ENCODE results near the gene KLHL40.

Gene KLHL40

GRCh38 chr3:42739401-42740158, 54.2 kb downstream of the KLHL40 start:
- Histone ChIP-seq H3K36me3 (replicated peaks) (no peaks in the 10 kb centered on the region), H3K4me3 (no peak overlapping the region), H3K9me3 (no peaks in the 10 kb centered on the region; the same call in 1 of the 2 replicates), H3K27me3 (ENCODE audit: low read depth) (no peaks in the 10 kb centered on the region), H3K4me1 (no peaks in the 10 kb centered on the region)
- DNase-seq (ENCODE audit: low spot score in 2 of 2): no peak
- in situ Hi-C loops (cut with MboI; ENCODE audit: low sequenced_read_pairs): no loop called here

- no peak overlapping the region for H3K4me3 ChIP-seq
- H3K9me3 ChIP-seq: no peaks in the 10 kb centered on the region; the same call in 1 of the 2 replicates
- no peaks in the 10 kb centered on the region for H3K36me3 ChIP-seq (replicated peaks)
- no peaks in the 10 kb centered on the region for H3K27me3 ChIP-seq (ENCODE audit: low read depth)
- in situ Hi-C loops (cut with MboI; ENCODE audit: low sequenced_read_pairs): no loop called here
- peaks cover 15% of the 10 kb centered on the region for H3K4me1 ChIP-seq
- no peak for DNase-seq (ENCODE audit: low spot score in 2 of 2)
Observed at GRCh38 chr3:42741796-42742195, 56.5 kb downstream of the KLHL40 start.
